ENCODE measurements around the gene SLC4A9.
A peak's percentile ranks its signal among the peaks of the same experiment; 100 is the strongest.

Gene SLC4A9

GRCh38 chr5:140360101-140360500 lies at the start of gene SLC4A9:
Gene SLC4A9, plus strand, starts transcription at chr5:140360194. Its CDS starts 43 bp downstream, at chr5:140360237.
- DNase-seq, result no peak

GRCh38 chr5:140310434-140310833 lies 49.6 kb upstream of the SLC4A9 start:
- DNase-seq, result no peak

GRCh38 chr5:140311011-140311467 lies 49.0 kb upstream of the SLC4A9 start:
- DNase-seq, result peak; percentile 94

GRCh38 chr5:140312067-140312790 lies 47.8 kb upstream of the SLC4A9 start:
- peak; percentile 99 for DNase-seq

GRCh38 chr5:140312791-140313189 lies 47.2 kb upstream of the SLC4A9 start:
- DNase-seq, result no peak

- DNase-seq, result peak; percentile 78
Observed at GRCh38 chr5:140317859-140318258, 42.1 kb upstream of the SLC4A9 start.

- no peak for DNase-seq
Observed at GRCh38 chr5:140318792-140319191, 41.2 kb upstream of the SLC4A9 start.

- no peak for DNase-seq
Observed at GRCh38 chr5:140319833-140320232, 40.2 kb upstream of the SLC4A9 start.

- no peak for DNase-seq
Observed at GRCh38 chr5:140321796-140322195, 38.2 kb upstream of the SLC4A9 start.

GRCh38 chr5:140322751-140323731 lies 37.0 kb upstream of the SLC4A9 start:
- peak; percentile 95 for DNase-seq

GRCh38 chr5:140324041-140324600 lies 35.9 kb upstream of the SLC4A9 start:
- peak; percentile 65 for DNase-seq

GRCh38 chr5:140324617-140325241 lies 35.3 kb upstream of the SLC4A9 start:
- peak; percentile 82 for DNase-seq

GRCh38 chr5:140325486-140325885 lies 34.5 kb upstream of the SLC4A9 start:
- DNase-seq, result no peak

GRCh38 chr5:140327589-140327988 lies 32.4 kb upstream of the SLC4A9 start:
- DNase-seq, result no peak

- no peak for DNase-seq
Observed at GRCh38 chr5:140328036-140328764, 31.8 kb upstream of the SLC4A9 start.

- no peak for DNase-seq
Observed at GRCh38 chr5:140329739-140330481, 30.1 kb upstream of the SLC4A9 start.

- DNase-seq, result no peak
Observed at GRCh38 chr5:140331638-140332037, 28.4 kb upstream of the SLC4A9 start.

- DNase-seq, result no peak
Observed at GRCh38 chr5:140336388-140336787, 23.6 kb upstream of the SLC4A9 start.

GRCh38 chr5:140337880-140338279 lies 22.1 kb upstream of the SLC4A9 start:
- DNase-seq, result no peak

GRCh38 chr5:140338336-140338735 lies 21.7 kb upstream of the SLC4A9 start:
- no peak for DNase-seq

GRCh38 chr5:140338908-140339307 lies 21.1 kb upstream of the SLC4A9 start:
- no peak for DNase-seq
